Measurements from ENCODE around the gene IFT25. TPM values are rescaled to one million over a fixed set of nuclear protein-coding genes. Genes with fewer than 3 reads are reported as not detected.

Gene IFT25
- total RNA-seq, 2 donors from 2014 or later, result 61.8 to 71.2 TPM

GRCh38 chr1:53947172-53947907, 1.8 kb upstream of the IFT25 start:
- H3K36me3 Mint-ChIP-seq, result peaks cover 6% of the 10 kb centered on the region
- no peak for ATAC-seq
- H3K27me3 Mint-ChIP-seq, result no peaks in the 10 kb centered on the region
- no peaks in the 10 kb centered on the region for H3K9me3 Mint-ChIP-seq
- H3K4me1 Mint-ChIP-seq (ENCODE audit: low read depth in 2 of 2), result peaks cover 50 to 59% of the 10 kb centered on the region in 2 donors
- no peak for DNase-seq (ENCODE audit: low spot score)
- H3K27ac Mint-ChIP-seq, result peak overlapping the region; percentile 68 to 92
- H3K4me3 Mint-ChIP-seq, result peak overlapping the region; percentile 93

GRCh38 chr1:53946252-53947171, 1.0 kb upstream of the IFT25 start, which contains the start of gene LRRC42:
TSS of gene LRRC42 (plus strand) at chr1:53946350. CDS start at chr1:53952000, 5,650 bp downstream.
- H3K27me3 Mint-ChIP-seq, result no peaks in the 10 kb centered on the region
- no peaks in the 10 kb centered on the region for H3K9me3 Mint-ChIP-seq
- peaks cover 6% of the 10 kb centered on the region for H3K36me3 Mint-ChIP-seq
- DNase-seq (ENCODE audit: low spot score) (no peak), ATAC-seq (peak; percentile 79 to 84)
- peaks cover 50 to 60% of the 10 kb centered on the region in 2 donors for H3K4me1 Mint-ChIP-seq (ENCODE audit: low read depth in 2 of 2)
- H3K4me3 Mint-ChIP-seq, result peak within 1 kb of the TSS; percentile 93
- H3K27ac Mint-ChIP-seq, result peak within 1 kb of the TSS; percentile 92 to 99

- H3K9me3 Mint-ChIP-seq, result no peaks in the 10 kb centered on the region
- H3K27ac Mint-ChIP-seq, result peak overlapping the region; percentile 92 to 99
- no peaks in the 10 kb centered on the region for H3K27me3 Mint-ChIP-seq
- H3K36me3 Mint-ChIP-seq, result peaks cover 8% of the 10 kb centered on the region
- peaks cover 52 to 63% of the 10 kb centered on the region in 2 donors for H3K4me1 Mint-ChIP-seq (ENCODE audit: low read depth in 2 of 2)
- peak overlapping the region; percentile 93 for H3K4me3 Mint-ChIP-seq
- no peak for DNase-seq (ENCODE audit: low spot score)
- ATAC-seq, result no peak
Measured at GRCh38 chr1:53945183-53945432, 391 bp downstream of the IFT25 start.

GRCh38 chr1:53944469-53945182, 873 bp downstream of the IFT25 start:
- H3K4me3 Mint-ChIP-seq, result peak overlapping the region; percentile 93

GRCh38 chr1:53943490-53944043, 1.9 kb downstream of the IFT25 start:
- H3K27ac Mint-ChIP-seq, result peak overlapping the region; percentile 92 to 99
- H3K4me1 Mint-ChIP-seq (ENCODE audit: low read depth in 2 of 2), result peaks cover 49 to 63% of the 10 kb centered on the region in 2 donors
- DNase-seq (ENCODE audit: low spot score) (no peak), ATAC-seq (no peak)
- H3K4me3 Mint-ChIP-seq, result peak overlapping the region; percentile 93
- no peaks in the 10 kb centered on the region for H3K9me3 Mint-ChIP-seq
- H3K36me3 Mint-ChIP-seq, result peaks cover 10% of the 10 kb centered on the region
- no peaks in the 10 kb centered on the region for H3K27me3 Mint-ChIP-seq

More at GRCh38 chr1:53944469-53945182, 873 bp downstream of the IFT25 start:
- H3K27ac Mint-ChIP-seq, result peak overlapping the region; percentile 92 to 99
- DNase-seq (ENCODE audit: low spot score) (no peak), ATAC-seq (no peak)
- H3K36me3 Mint-ChIP-seq, result peaks cover 10% of the 10 kb centered on the region
- H3K4me1 Mint-ChIP-seq (ENCODE audit: low read depth in 2 of 2), result peaks cover 50 to 63% of the 10 kb centered on the region in 2 donors
- H3K27me3 Mint-ChIP-seq, result no peaks in the 10 kb centered on the region
- H3K9me3 Mint-ChIP-seq, result no peaks in the 10 kb centered on the region

- Mint-ChIP-seq H3K36me3 (peaks cover 15% of the 10 kb centered on the region), H3K27ac (peak overlapping the region; percentile 92 to 99), H3K9me3 (no peaks in the 10 kb centered on the region), H3K4me3 (peak overlapping the region; percentile 93), H3K4me1 (ENCODE audit: low read depth in 2 of 2) (peaks cover 49 to 62% of the 10 kb centered on the region in 2 donors), H3K27me3 (no peaks in the 10 kb centered on the region)
- ATAC-seq, result no peak
- no peak for DNase-seq (ENCODE audit: low spot score)
Measured at GRCh38 chr1:53943090-53943489, 2.4 kb downstream of the IFT25 start.

GRCh38 chr1:53942127-53942957, 3.2 kb downstream of the IFT25 start:
- H3K4me1 Mint-ChIP-seq (ENCODE audit: low read depth in 2 of 2), result peaks cover 49 to 64% of the 10 kb centered on the region in 2 donors
- peak overlapping the region; percentile 93 for H3K4me3 Mint-ChIP-seq
- no peaks in the 10 kb centered on the region for H3K27me3 Mint-ChIP-seq
- peaks cover 22% of the 10 kb centered on the region for H3K36me3 Mint-ChIP-seq
- peak; percentile 3 to 39 for ATAC-seq
- DNase-seq (ENCODE audit: low spot score), result no peak
- peak overlapping the region; percentile 92 to 99 for H3K27ac Mint-ChIP-seq
- H3K9me3 Mint-ChIP-seq, result no peaks in the 10 kb centered on the region

GRCh38 chr1:53938136-53938830, 7.2 kb downstream of the IFT25 start:
- Mint-ChIP-seq H3K9me3 (no peaks in the 10 kb centered on the region), H3K27ac (peak overlapping the region; percentile 23 to 47), H3K27me3 (no peaks in the 10 kb centered on the region), H3K36me3 (peaks cover 48% of the 10 kb centered on the region), H3K4me1 (ENCODE audit: low read depth in 2 of 2) (peaks cover 30 to 35% of the 10 kb centered on the region in 2 donors), H3K4me3 (peak overlapping the region; percentile 46)
- ATAC-seq, result no peak
- DNase-seq (ENCODE audit: low spot score), result no peak

- no peak overlapping the region for H3K4me3 Mint-ChIP-seq
- H3K4me1 Mint-ChIP-seq (ENCODE audit: low read depth in 2 of 2), result peaks cover 20 to 25% of the 10 kb centered on the region in 2 donors
- H3K36me3 Mint-ChIP-seq, result peaks cover 45% of the 10 kb centered on the region
- ATAC-seq (no peak), DNase-seq (ENCODE audit: low spot score) (no peak)
- no peaks in the 10 kb centered on the region for H3K27me3 Mint-ChIP-seq
- H3K27ac Mint-ChIP-seq, result no peak overlapping the region
- no peaks in the 10 kb centered on the region for H3K9me3 Mint-ChIP-seq
Measured at GRCh38 chr1:53936430-53936829, 9.1 kb downstream of the IFT25 start.

- no peaks in the 10 kb centered on the region for H3K9me3 Mint-ChIP-seq
- H3K36me3 Mint-ChIP-seq, result peaks cover 48% of the 10 kb centered on the region
- DNase-seq (ENCODE audit: low spot score) (no peak), ATAC-seq (no peak)
- H3K4me3 Mint-ChIP-seq, result no peak overlapping the region
- H3K4me1 Mint-ChIP-seq (ENCODE audit: low read depth in 2 of 2), result peaks cover 18% of the 10 kb centered on the region in 2 donors
- no peak overlapping the region for H3K27ac Mint-ChIP-seq
- no peaks in the 10 kb centered on the region for H3K27me3 Mint-ChIP-seq
Measured at GRCh38 chr1:53934170-53934765, 11.2 kb downstream of the IFT25 start.

GRCh38 chr1:53931523-53931922, 14.0 kb downstream of the IFT25 start:
- no peaks in the 10 kb centered on the region for H3K27me3 Mint-ChIP-seq
- H3K36me3 Mint-ChIP-seq, result peaks cover 47% of the 10 kb centered on the region
- ATAC-seq (no peak), DNase-seq (ENCODE audit: low spot score) (no peak)
- no peaks in the 10 kb centered on the region for H3K9me3 Mint-ChIP-seq
- peaks cover 5 to 10% of the 10 kb centered on the region in 2 donors for H3K4me1 Mint-ChIP-seq (ENCODE audit: low read depth in 2 of 2)
- no peak overlapping the region for H3K4me3 Mint-ChIP-seq
- H3K27ac Mint-ChIP-seq, result no peak overlapping the region

GRCh38 chr1:53930932-53931331, 14.6 kb downstream of the IFT25 start:
- H3K27me3 Mint-ChIP-seq, result no peaks in the 10 kb centered on the region

More at GRCh38 chr1:53930932-53931331, 14.6 kb downstream of the IFT25 start:
- Mint-ChIP-seq H3K36me3 (peaks cover 46% of the 10 kb centered on the region), H3K27ac (no peak overlapping the region), H3K4me3 (no peak overlapping the region), H3K9me3 (no peaks in the 10 kb centered on the region), H3K4me1 (ENCODE audit: low read depth in 2 of 2) (peaks cover 5 to 10% of the 10 kb centered on the region in 2 donors)
- ATAC-seq (no peak), DNase-seq (ENCODE audit: low spot score) (no peak)

All from natural killer cell treated with Interleukin-12 subunit alpha and Interleukin-12 subunit beta and Interleukin-15 and Interleukin-18, amount 100 ng/mL, for 72 hours (primary cell).